ENCODE data around the gene MTREX. TPM values are rescaled to one million over a fixed set of nuclear protein-coding genes. Genes with fewer than 3 reads are reported as not detected.

Gene MTREX
- polyA plus RNA-seq, 2 of the 4 experiments (the other 2 are of a cell fraction): 74.8 to 99.8 TPM

DNA sequence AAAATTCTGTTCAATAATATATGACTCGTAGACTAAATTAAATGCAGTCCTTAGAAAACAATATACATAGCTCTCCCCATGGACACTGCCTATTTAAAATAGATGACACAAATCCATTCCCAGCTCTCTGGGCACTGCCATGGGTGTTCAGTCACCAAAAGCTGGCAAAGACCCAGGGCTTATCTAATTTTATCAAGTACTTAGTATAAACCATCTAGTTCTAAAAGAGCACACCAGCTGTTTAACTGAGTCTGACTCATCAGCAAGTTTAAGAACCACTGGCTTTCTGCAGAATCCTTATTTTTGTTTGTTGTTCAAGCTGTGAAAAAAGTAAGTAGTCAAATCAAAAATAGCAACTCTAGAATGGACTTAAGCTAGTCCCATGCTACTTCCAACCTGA lies 119.4 kb downstream of the MTREX start:
- ATAC-seq (no peak), DNase-seq (ENCODE audit: low read depth in 1 of 2, low spot score in 1 of 2) (no peak), FAIRE-seq (no peak)
- no peak for TF ChIP-seq ZSCAN20 (CRISPR knock-in tag; IDR thresholded peaks at IDR 0.05)
- CTCF ChIA-PET: interaction anchor here (1.6 kb wide), 1 partner anchor 255 kb away, joined by 3 read pairs; no protein-coding TSS in a partner anchor
- H3K27ac ChIP-seq: no peak overlapping the region
- POLR2A ChIA-PET: no interaction called here
- 92% methylated on average over 1 of the region's 1 CpG for WGBS (ENCODE audit: missing lambda C conversion rate)
- no peak overlapping the region for H3K4me3 ChIP-seq
- peaks cover 7% of the 10 kb centered on the region for H3K9me3 ChIP-seq
- H3K4me2 ChIP-seq: no peak overlapping the region
- peaks cover 6% of the 10 kb centered on the region; the same call in 1 of the 3 replicates for H3K4me1 ChIP-seq

DNA sequence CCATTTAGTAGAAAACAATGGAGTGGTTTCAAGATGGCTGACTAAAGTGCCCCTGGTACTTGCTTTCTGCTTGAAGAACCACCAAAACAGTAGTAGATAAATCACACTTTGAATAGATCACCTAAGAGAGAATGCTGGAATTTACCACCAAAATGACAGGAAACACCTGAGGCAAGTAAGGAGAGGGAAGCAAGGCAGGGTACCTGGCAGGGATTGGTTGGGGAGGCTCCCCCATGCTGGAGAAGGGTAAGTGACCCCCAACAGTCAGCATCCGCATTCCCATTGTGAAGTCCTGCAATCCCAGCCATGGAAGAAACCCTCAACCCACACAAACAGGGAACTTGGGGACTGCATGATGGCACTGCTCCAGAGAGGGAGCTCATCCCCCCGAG lies 121.4 kb downstream of the MTREX start:
- H3K4me2 ChIP-seq: no peak overlapping the region
- FAIRE-seq (no peak), ATAC-seq (no peak), DNase-seq (ENCODE audit: low read depth in 1 of 2, low spot score in 1 of 2) (no peak)
- no peak overlapping the region for H3K27ac ChIP-seq
- H3K9me3 ChIP-seq: peaks cover 14% of the 10 kb centered on the region
- TF ChIP-seq, protein P1, sequence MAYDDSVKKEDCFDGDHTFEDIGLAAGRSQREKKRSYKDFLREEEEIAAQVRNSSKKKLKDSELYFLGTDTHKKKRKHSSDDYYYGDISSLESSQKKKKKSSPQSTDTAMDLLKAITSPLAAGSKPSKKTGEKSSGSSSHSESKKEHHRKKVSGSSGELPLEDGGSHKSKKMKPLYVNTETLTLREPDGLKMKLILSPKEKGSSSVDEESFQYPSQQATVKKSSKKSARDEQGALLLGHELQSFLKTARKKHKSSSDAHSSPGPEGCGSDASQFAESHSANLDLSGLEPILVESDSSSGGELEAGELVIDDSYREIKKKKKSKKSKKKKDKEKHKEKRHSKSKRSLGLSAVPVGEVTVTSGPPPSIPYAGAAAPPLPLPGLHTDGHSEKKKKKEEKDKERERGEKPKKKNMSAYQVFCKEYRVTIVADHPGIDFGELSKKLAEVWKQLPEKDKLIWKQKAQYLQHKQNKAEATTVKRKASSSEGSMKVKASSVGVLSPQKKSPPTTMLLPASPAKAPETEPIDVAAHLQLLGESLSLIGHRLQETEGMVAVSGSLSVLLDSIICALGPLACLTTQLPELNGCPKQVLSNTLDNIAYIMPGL (CRISPR knock-in tag; IDR thresholded peaks at IDR 0.05; ENCODE audit: borderline replicate concordance): no peak
- TF ChIP-seq ZNF302 (CRISPR knock-in tag; IDR thresholded peaks at IDR 0.05) (no peak), SMC3 (IDR thresholded peaks at IDR 0.05) (no peak), CHD2 (IDR thresholded peaks at IDR 0.05; ENCODE audit: low read length, partially characterized antibody) (no peak), BHLHE40 (IDR thresholded peaks at IDR 0.05; ENCODE audit: low read depth, low read length) (no peak)
- no peak overlapping the region for H3K4me3 ChIP-seq
- peaks cover 6% of the 10 kb centered on the region; the same call in 1 of the 3 replicates for H3K4me1 ChIP-seq
- 46% methylated on average over 2 of the region's 2 CpGs for WGBS (ENCODE audit: missing lambda C conversion rate)
- ChIA-PET CTCF (no interaction called here), POLR2A (no interaction called here)

DNA sequence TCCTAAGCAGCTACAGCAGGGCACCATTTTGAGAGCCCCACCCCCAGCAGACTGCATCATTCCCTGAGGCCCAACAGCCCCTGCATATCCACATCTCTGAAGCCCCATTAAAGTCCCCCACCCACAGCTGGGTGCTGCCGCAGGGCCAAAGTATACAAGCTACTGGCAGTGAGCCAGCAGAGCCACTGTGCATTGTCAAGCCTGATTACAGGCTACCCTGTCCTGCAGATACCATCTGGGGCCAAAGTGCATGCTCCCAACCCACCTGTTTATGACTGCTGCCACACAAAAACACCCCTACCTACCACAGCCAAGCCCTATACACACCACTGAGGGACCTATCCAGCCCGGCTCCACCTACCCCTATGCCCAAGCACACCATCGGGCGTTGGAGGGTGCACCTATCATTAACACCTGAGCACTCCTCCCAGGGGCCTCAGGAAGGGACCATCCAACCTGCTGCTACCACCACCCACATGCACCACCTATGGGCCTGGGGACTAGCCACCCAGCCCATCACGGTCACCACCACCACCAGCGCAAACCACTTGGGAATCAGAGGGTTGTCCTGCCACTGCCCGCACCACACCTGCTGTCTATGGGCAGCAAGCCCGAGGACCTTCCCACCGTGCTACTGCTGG lies 121.9 kb downstream of the MTREX start:
- no peak overlapping the region for H3K4me3 ChIP-seq
- H3K27ac ChIP-seq: no peak overlapping the region
- H3K9me3 ChIP-seq: peaks cover 15% of the 10 kb centered on the region
- H3K4me2 ChIP-seq: no peak overlapping the region
- ChIA-PET CTCF (no interaction called here), POLR2A (no interaction called here)
- ATAC-seq: no peak; a peak in 2 of 6 replicates
- WGBS (ENCODE audit: missing lambda C conversion rate): 95% methylated on average over 9 of the region's 9 CpGs
- H3K4me1 ChIP-seq: peaks cover 6% of the 10 kb centered on the region; the same call in 1 of the 3 replicates
- TF ChIP-seq RARB (CRISPR knock-in tag; IDR thresholded peaks at IDR 0.05): no peak
- TF ChIP-seq, protein P2, sequence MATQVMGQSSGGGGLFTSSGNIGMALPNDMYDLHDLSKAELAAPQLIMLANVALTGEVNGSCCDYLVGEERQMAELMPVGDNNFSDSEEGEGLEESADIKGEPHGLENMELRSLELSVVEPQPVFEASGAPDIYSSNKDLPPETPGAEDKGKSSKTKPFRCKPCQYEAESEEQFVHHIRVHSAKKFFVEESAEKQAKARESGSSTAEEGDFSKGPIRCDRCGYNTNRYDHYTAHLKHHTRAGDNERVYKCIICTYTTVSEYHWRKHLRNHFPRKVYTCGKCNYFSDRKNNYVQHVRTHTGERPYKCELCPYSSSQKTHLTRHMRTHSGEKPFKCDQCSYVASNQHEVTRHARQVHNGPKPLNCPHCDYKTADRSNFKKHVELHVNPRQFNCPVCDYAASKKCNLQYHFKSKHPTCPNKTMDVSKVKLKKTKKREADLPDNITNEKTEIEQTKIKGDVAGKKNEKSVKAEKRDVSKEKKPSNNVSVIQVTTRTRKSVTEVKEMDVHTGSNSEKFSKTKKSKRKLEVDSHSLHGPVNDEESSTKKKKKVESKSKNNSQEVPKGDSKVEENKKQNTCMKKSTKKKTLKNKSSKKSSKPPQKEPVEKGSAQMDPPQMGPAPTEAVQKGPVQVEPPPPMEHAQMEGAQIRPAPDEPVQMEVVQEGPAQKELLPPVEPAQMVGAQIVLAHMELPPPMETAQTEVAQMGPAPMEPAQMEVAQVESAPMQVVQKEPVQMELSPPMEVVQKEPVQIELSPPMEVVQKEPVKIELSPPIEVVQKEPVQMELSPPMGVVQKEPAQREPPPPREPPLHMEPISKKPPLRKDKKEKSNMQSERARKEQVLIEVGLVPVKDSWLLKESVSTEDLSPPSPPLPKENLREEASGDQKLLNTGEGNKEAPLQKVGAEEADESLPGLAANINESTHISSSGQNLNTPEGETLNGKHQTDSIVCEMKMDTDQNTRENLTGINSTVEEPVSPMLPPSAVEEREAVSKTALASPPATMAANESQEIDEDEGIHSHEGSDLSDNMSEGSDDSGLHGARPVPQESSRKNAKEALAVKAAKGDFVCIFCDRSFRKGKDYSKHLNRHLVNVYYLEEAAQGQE (IDR thresholded peaks at IDR 0.05): no peak
- no peak for TF ChIP-seq CEBPB (IDR thresholded peaks at IDR 0.05)
- TF ChIP-seq, protein P3, sequence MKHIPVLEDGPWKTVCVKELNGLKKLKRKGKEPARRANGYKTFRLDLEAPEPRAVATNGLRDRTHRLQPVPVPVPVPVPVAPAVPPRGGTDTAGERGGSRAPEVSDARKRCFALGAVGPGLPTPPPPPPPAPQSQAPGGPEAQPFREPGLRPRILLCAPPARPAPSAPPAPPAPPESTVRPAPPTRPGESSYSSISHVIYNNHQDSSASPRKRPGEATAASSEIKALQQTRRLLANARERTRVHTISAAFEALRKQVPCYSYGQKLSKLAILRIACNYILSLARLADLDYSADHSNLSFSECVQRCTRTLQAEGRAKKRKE (CRISPR knock-in tag; IDR thresholded peaks at IDR 0.05; ENCODE audit: low read depth): no peak
- TF ChIP-seq RCOR1 (IDR thresholded peaks at IDR 0.05; ENCODE audit: low read depth, low read length): no peak
- TF ChIP-seq, protein P1 (CRISPR knock-in tag; IDR thresholded peaks at IDR 0.05; ENCODE audit: borderline replicate concordance): no peak
- TF ChIP-seq TP53 (CRISPR knock-in tag; IDR thresholded peaks at IDR 0.05): no peak
- TF ChIP-seq SREBF2 (IDR thresholded peaks at IDR 0.05): no peak
- no peak for TF ChIP-seq HOXB5 (CRISPR knock-in tag; IDR thresholded peaks at IDR 0.05)
- no peak for TF ChIP-seq ESRRA (IDR thresholded peaks at IDR 0.05; ENCODE audit: borderline replicate concordance, low read length)
- no peak for TF ChIP-seq HOXB13 (CRISPR knock-in tag; IDR thresholded peaks at IDR 0.05; ENCODE audit: low read depth)
- no peak for TF ChIP-seq TFCP2L1 (CRISPR knock-in tag; IDR thresholded peaks at IDR 0.05)
- TF ChIP-seq PHF8 (IDR thresholded peaks at IDR 0.05; ENCODE audit: borderline replicate concordance, low read depth): no peak
- no peak for TF ChIP-seq POLR2AphosphoS2 (conservative IDR thresholded peaks at IDR 0.05; ENCODE audit: low read length)
- no peak for TF ChIP-seq KDM1A (IDR thresholded peaks at IDR 0.05; ENCODE audit: low read depth)
- DNase-seq (ENCODE audit: low read depth in 1 of 2, low spot score in 1 of 2): no peak
- no peak for FAIRE-seq
